Spleen (tissue), 11 donors: ENCODE data around the gene TRPC4AP. TPM values are rescaled to one million over a fixed set of nuclear protein-coding genes. Genes with fewer than 3 reads are reported as not detected.

Source experiments
- DNase-seq: peaks from one replicate; pipeline ENCODE4 v3.0.0-alpha.2; 2020
- H3K27ac ChIP-seq, 8 donors: fragments of 200-600 bp; sonication (generic) in 7 of 8; 1 replicate in 4 of 8; 2 replicates in 4 of 8; pipeline versions ENCODE4 v1.5.0 to v1.8.0; 2016 to 2021; ENCODE audit warnings: inconsistent platforms in 4 of 8, mild to moderate bottlenecking in 4 of 8, moderate library complexity in 1 of 8
- H3K27me3 ChIP-seq, 7 donors: fragments of 200-600 bp; sonication (generic) in 6 of 7; replicated peaks in 1 of 7; 1 replicate in 4 of 7; 2 replicates in 3 of 7; pipeline versions ENCODE4 v1.5.0 to v1.8.0; 2016 to 2021; ENCODE audit warnings: inconsistent platforms in 3 of 7, mild to moderate bottlenecking in 1 of 7
- H3K36me3 ChIP-seq, 6 donors: fragments of 200-600 bp; sonication (generic) in 5 of 6; 1 replicate in 4 of 6; 2 replicates in 2 of 6; pipeline versions ENCODE4 v1.5.0 to v1.8.0; 2016 to 2021; ENCODE audit warnings: inconsistent platforms in 2 of 6
- H3K4me1 ChIP-seq, 6 donors: fragments of 200-600 bp; sonication (generic) in 5 of 6; 1 replicate in 3 of 6; 2 replicates in 3 of 6; pipeline versions ENCODE4 v1.5.0 to v1.8.0; 2016 to 2021; ENCODE audit warnings: inconsistent platforms in 3 of 6
- H3K4me3 ChIP-seq, 8 donors: fragments of 200-600 bp; sonication (generic) in 7 of 8; 1 replicate in 4 of 8; 2 replicates in 4 of 8; pipeline versions ENCODE4 v1.5.0 to v1.8.0; 2016 to 2021; ENCODE audit warnings: inconsistent platforms in 4 of 8, mild to moderate bottlenecking in 4 of 8, moderate library complexity in 2 of 8
- H3K9me3 ChIP-seq, 8 donors: fragments of 200-600 bp; sonication (generic) in 7 of 8; 1 replicate in 4 of 8; 2 replicates in 4 of 8; pipeline versions ENCODE4 v1.5.0 to v1.8.0; 2016 to 2021; ENCODE audit warnings: inconsistent platforms in 4 of 8
- CTCF ChIP-seq, 11 experiments: fragments of 200-600 bp in 7 of 11; fragments of 450-650 bp in 4 of 11; sonication (generic) in 4 of 11; IDR thresholded peaks in 8 of 11; conservative IDR thresholded peaks in 3 of 11; 1 replicate in 7 of 11; 2 replicates in 4 of 11; pipeline versions ENCODE4 v1.4.0 to v1.8.0; 2016 to 2021; ENCODE audit warnings: antibody characterized with exemption in 11 of 11, inconsistent platforms in 4 of 11, mild to moderate bottlenecking in 1 of 11
- POLR2A ChIP-seq, 3 donors: fragments of 450-650 bp; IDR thresholded peaks; one replicate each; pipeline ENCODE4 v1.5.1; 2017; ENCODE audit warnings: antibody characterized with exemption in 3 of 3, mild to moderate bottlenecking in 1 of 3
- POLR2AphosphoS5 ChIP-seq, 3 donors: sonication (generic); formaldehyde crosslinking; IDR thresholded peaks; one replicate each; pipeline ENCODE4 v1.5.1; 2017; ENCODE audit warnings: antibody characterized with exemption in 3 of 3
- WGBS, 5 donors: extraction: QIAGEN DNeasy Blood & Tissue Kit in 3 of 5; methylation state at CpG; one replicate each; pipeline versions ENCODE4 v1.1.5 to v1.1.7; 2013 to 2018; 5-methylcytosine and 5-hydroxymethylcytosine counted together
- intact Hi-C: fragments of 100-400 bp; cut with DNase I; formaldehyde crosslinking; loops from one replicate; pipeline ENCODE4 v1.15.0; 2023; ENCODE audit warnings: low total_unique reads
- polyA plus RNA-seq, 3 donors: library from polyadenylated mRNA; stranded (reverse); fragments of 200-250 nt; gene quantifications; one replicate each; pipeline ENCODE4 v1.2.1, GENCODE V29; 2013
- total RNA-seq, 7 donors: library from RNA; depleted of rRNA in 3 of 7; stranded (reverse); fragments of >200 nt in 3 of 7; fragmentation: NEBNext Ultra II Directional in 4 of 7; extraction: Animal tissue kit (Norgen Biotek cat#: 25700) in 4 of 7; gene quantifications; one replicate each; pipeline versions ENCODE4 v1.1.0 to v1.2.1, GENCODE V29; 2016 to 2021
- donor health status: healthy with polysubstance abuse.
- donor health status: DM: no; HTN: no; CAD: no; lungs with moderate emphysema.
- donor health status: DM: no; HTN: no; CAD: no.
- donor health status: Bipolar disorder and iron deficiency.
- donor health status: healthy.
- donor health status: DM: no; HTN: no; CAD: no.
- donor health status: DM: yes; HTN: yes; CAD: no.

Gene TRPC4AP
- total and polyA plus RNA-seq, 10 donors, result 26.3 to 81.7 (median 64.9) TPM

DNA sequence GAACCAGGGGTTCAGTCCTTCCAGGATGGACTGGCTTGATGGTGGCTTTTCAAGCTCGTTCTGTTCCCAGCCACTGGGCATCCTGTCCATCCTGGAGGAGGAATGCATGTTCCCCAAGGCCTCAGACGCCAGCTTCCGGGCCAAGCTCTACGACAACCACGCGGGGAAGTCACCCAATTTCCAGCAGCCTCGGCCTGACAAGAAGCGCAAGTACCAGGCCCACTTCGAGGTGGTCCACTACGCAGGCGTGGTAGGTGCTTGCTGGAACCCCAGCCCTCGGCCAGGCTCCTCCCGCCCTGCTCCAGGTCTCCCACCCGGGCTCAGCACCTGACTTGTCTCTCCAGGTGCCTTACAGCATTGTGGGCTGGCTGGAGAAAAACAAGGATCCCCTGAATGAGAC is 102.9 kb downstream of the TRPC4AP start:
- Histone ChIP-seq H3K4me1 (no peaks in the 10 kb centered on the region), H3K27ac (no peak overlapping the region), H3K36me3 (peaks cover 0 to 42% (median 18%) of the 10 kb centered on the region in 6 donors), H3K4me3 (no peak overlapping the region), H3K9me3 (no peaks in the 10 kb centered on the region), H3K27me3 (peaks cover 0 to 10% (median 0%) of the 10 kb centered on the region in 7 donors)
- peak in 2 of 3 donors; percentile 2 to 26 for TF ChIP-seq POLR2AphosphoS5 (IDR thresholded peaks at IDR 0.05)
- TF ChIP-seq CTCF (IDR thresholded peaks at IDR 0.05 in 8 of 11, conservative IDR thresholded peaks at IDR 0.05 in 3 of 11), result no peak
- WGBS, 5 donors, result 89 to 92% (median 90%) methylated on average over 11 to 14 of the region's 14 CpGs
- no peak for DNase-seq
- intact Hi-C loops, result no loop called here

GRCh38 chr20:34989118-34989517 is 103.5 kb downstream of the TRPC4AP start:
- intact Hi-C loops, result no loop called here
- TF ChIP-seq POLR2AphosphoS5 (IDR thresholded peaks at IDR 0.05) (no peak), CTCF (IDR thresholded peaks at IDR 0.05 in 8 of 11, conservative IDR thresholded peaks at IDR 0.05 in 3 of 11) (no peak), POLR2A (IDR thresholded peaks at IDR 0.05) (no peak)
- Histone ChIP-seq H3K4me1 (no peaks in the 10 kb centered on the region), H3K27ac (no peak overlapping the region), H3K9me3 (no peaks in the 10 kb centered on the region), H3K27me3 (peaks cover 0 to 15% (median 0%) of the 10 kb centered on the region in 7 donors), H3K36me3 (peaks cover 0 to 37% (median 14%) of the 10 kb centered on the region in 6 donors), H3K4me3 (no peak overlapping the region)
- WGBS, 5 donors, result 85 to 91% (median 87%) methylated on average over 4 of the region's 4 CpGs
- no peak for DNase-seq

GRCh38 chr20:34988191-34988540 is 104.4 kb downstream of the TRPC4AP start:
- Histone ChIP-seq H3K27me3 (peaks cover 0 to 25% (median 0%) of the 10 kb centered on the region in 7 donors), H3K27ac (no peak overlapping the region), H3K36me3 (peaks cover 0 to 27% (median 5%) of the 10 kb centered on the region in 6 donors), H3K9me3 (no peaks in the 10 kb centered on the region), H3K4me1 (peaks cover 0 to 3% (median 0%) of the 10 kb centered on the region in 6 donors), H3K4me3 (no peak overlapping the region)
- intact Hi-C loops, result no loop called here
- DNase-seq, result no peak
- TF ChIP-seq CTCF (IDR thresholded peaks at IDR 0.05 in 8 of 11, conservative IDR thresholded peaks at IDR 0.05 in 3 of 11) (no peak), POLR2AphosphoS5 (IDR thresholded peaks at IDR 0.05) (peak; percentile 21 to 64 (median 39))
- WGBS, 5 donors, result 70 to 82% (median 77%) methylated on average over 12 of the region's 12 CpGs

GRCh38 chr20:34987288-34988190 is 105.1 kb downstream of the TRPC4AP start:
- WGBS, 5 donors, result 71 to 79% (median 76%) methylated on average over 13 to 15 of the region's 15 CpGs
- Histone ChIP-seq H3K9me3 (no peaks in the 10 kb centered on the region), H3K27ac (no peak overlapping the region), H3K27me3 (peaks cover 0 to 31% (median 0%) of the 10 kb centered on the region in 7 donors), H3K4me3 (no peak overlapping the region), H3K36me3 (peaks cover 0 to 21% (median under 1%) of the 10 kb centered on the region in 6 donors), H3K4me1 (peaks cover 0 to 6% (median 2%) of the 10 kb centered on the region in 6 donors)
- TF ChIP-seq POLR2AphosphoS5 (IDR thresholded peaks at IDR 0.05), result peak in 2 of 3 donors; percentile 24 to 28
- no peak for TF ChIP-seq CTCF (IDR thresholded peaks at IDR 0.05 in 8 of 11, conservative IDR thresholded peaks at IDR 0.05 in 3 of 11)
- DNase-seq, result no peak
- intact Hi-C loops, result no loop called here
